SK-MEL-5 (cell line): ENCODE results near the gene RPEL1. TPM values are rescaled to one million over a fixed set of nuclear protein-coding genes. Genes with fewer than 3 reads are reported as not detected.
"Not testable (repeated sequence)": the region's sequence is repeated elsewhere in the genome, so short reads cannot be mapped to it uniquely, and the experiment has no call there.

Experiments
- DNase-seq: peaks from one replicate; pipeline ENCODE4 v3.0.0-alpha.2; 2016; ENCODE audit warnings: low read depth, low spot score
- in situ Hi-C: cut with HindIII; loops from 2 replicates; pipeline ENCODE4 v1.10.0; 2016; ENCODE audit warnings: low sequenced_read_pairs, high pct_unique_total_duplicates, low pct_unique_long_range_greater_than_20kb
- total RNA-seq: library from RNA; depleted of rRNA; stranded (reverse); fragments of >200 nt; shearing (Covaris generic); gene quantifications from 2 replicates; pipeline ENCODE4 v1.2.3, GENCODE V29; 2014

Gene RPEL1
- total RNA-seq, 1 experiment from 2014 or later, result not detected

GRCh38 chr10:103227416-103227815, 18.3 kb upstream of the RPEL1 start:
- no peak for DNase-seq
- in situ Hi-C loops, result no loop called here

DNA sequence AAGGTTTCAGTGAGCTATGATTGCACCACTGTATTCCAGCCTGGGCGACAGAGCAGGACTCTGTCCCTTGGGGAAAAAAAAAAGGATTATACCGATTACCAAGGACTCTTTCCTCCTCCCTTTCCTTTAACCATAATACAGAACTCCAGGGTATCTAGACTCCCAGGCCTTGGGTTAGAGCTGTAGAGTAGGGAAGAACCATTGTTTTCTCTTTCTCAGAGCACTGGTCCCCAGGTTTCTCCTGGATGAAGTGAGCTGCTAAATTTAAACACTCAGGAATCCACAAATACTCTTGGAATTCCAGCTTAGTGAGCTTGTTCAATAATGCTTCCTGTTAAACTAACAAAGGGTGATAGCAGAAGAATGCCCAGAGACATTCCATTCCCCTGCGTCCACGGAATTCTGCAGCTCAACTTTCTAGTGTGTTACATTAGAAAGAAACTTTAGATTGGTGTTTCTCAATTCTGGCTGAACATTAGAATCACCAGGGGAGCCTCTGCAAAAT, 14.6 kb upstream of the RPEL1 start:
- peak; percentile 46 for DNase-seq
- in situ Hi-C loops, result no loop called here

DNA sequence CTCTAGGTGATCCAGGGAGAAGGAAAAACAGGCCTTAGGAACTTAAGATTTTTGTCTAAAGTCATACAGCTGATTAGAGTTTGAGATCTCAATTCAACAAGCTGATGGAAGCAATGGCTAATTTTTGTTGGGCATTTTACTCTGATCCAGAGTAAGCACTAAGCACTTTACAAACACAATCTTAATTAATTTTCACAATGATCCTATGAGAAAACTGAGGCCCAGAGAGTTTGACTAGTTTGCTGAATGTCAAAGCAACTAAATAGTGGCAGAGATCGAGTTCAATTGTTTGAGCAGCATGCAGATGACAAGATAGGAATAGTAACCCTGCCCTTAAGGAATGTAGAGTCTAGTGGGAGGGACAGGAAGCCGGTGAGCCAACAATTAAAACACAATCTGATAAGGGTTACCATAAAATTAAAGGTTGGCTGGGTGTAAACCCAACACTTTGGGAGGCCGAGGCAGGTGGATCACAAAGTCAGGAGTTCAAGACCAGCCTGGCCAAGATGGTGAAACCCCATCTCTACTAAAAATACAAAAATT, 13.5 kb upstream of the RPEL1 start:
- DNase-seq, result no peak
- in situ Hi-C loops, result no loop called here

- no peak for DNase-seq
- in situ Hi-C loops, result no loop called here
Measured at GRCh38 chr10:103232772-103233488, 12.8 kb upstream of the RPEL1 start.

DNA sequence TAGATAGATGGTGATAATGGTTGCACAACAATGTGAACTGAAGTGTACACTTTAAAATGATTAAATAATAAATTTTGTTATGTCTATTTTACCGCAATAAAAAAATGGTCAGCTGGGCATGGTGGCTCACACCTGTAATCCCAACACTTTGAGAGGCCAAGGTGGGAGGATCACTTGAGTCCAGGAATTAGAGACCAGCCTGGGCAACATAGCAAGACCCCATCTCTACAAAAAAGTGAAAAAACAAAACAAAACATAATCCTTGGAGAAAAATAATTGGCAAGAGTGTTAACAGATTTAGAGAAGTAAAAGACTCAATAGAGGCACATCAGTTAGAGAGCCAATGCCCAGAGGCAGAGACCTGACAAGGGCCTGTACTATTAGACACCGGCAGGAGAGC, 9.9 kb upstream of the RPEL1 start:
- no peak for DNase-seq
- in situ Hi-C loops, result no loop called here

DNA sequence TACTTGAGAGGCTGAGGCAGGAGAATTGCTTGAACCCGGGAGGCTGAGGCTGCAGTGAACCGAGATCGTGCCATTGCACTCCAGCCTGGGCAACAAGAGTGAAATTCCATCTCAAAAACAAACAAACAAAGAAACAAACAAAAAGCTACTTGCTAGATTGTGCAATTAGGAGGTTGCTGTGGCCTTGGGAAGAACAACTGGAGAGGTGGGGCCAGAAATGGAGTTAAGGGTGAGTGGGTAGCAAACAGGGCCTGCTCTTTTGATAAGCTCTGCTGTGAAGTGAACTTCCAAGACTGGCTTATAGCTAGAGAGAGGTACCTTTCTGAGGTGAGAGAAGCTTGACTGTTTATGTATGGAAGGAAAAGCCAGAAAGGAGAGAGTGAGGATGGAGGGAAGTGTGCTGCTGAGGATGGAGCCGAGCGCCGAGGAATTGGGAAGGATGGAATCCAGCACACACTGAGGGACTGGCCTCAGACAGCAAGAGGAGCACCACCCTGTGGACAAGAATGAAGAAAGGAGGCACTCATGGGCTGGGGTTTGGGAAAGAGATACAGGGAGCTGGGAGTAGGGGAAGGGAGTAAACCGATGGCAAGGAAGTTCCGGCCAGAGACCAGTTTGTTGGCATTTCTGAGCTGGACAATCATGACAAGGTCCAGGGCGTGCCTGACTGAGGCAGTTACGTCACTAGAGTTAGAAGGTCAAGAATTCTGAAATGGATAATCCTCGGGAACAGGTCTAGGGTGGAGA, 7.0 kb upstream of the RPEL1 start:
- peak; percentile 70 for DNase-seq
- in situ Hi-C loops, result no loop called here

- in situ Hi-C loops, result no loop called here
Measured at GRCh38 chr10:103241262-103242011, 4.2 kb upstream of the RPEL1 start.

DNA sequence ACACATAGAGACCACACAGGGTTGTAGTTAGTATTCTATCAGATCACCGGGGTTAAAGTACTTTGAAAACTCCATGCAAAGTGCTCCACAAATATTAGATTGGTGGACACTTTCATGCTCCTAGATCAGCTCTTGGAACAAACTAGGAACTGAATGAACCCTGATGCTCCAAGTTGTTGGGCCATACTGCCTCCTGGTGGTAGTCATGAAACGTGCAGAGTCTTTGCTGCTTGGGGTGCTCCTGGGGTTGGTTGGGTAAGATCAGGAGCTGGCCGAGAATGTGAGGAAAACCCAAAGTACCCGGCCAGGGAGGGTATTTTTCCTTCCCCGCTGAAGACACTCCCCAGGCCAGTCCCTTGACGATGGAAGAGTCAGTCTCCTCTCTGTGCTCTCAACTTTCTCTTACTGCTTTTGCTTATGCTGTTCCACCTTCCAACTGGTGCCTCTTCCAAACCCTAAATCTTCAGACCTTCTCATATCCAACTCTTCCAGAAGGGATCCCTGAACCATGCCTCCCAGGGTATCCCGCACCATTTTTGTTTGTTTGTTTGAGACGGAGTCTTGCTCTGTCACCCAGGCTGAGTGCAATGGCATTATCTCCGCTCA, 918 bp upstream of the RPEL1 start:
- in situ Hi-C loops, result no loop called here
- peak; percentile 82 for DNase-seq

More at GRCh38 chr10:103241262-103242011, 4.2 kb upstream of the RPEL1 start:
- no peak for DNase-seq

- DNase-seq, result peak; percentile 19
- in situ Hi-C loops, result no loop called here
Measured at GRCh38 chr10:103246324-103246723, 637 bp downstream of the RPEL1 start.

- in situ Hi-C loops, result no loop called here
- no peak for DNase-seq
Measured at GRCh38 chr10:103254113-103254512, 8.4 kb downstream of the RPEL1 start.

GRCh38 chr10:103254538-103255325, 9.0 kb downstream of the RPEL1 start:
- DNase-seq, result no peak
- in situ Hi-C loops, result no loop called here

- DNase-seq, result no peak
- in situ Hi-C loops, result no loop called here
Measured at GRCh38 chr10:103256613-103257012, 10.9 kb downstream of the RPEL1 start.

GRCh38 chr10:103257812-103258211, 12.1 kb downstream of the RPEL1 start:
- no peak for DNase-seq
- in situ Hi-C loops, result no loop called here

DNA sequence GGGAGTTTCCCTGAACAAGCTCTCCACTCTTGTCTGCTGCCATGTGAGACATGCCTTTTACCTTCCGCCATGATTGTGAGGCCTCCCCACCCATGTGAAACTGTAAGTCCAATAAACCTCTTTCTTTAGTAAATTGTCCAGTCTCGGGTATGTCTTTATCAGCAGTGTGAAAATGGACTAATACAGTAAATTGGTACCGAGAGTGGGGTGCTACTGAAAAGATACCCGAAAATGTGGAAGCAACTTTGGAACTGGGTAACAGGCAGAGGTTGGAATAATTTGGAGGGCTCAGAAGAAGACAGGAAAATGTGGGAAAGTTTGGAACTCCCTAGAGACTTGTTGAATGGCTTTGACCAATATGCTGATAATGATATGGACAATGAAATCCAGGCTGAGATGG, 13.2 kb downstream of the RPEL1 start:
- DNase-seq, in situ Hi-C loops: not testable (repeated sequence)

- in situ Hi-C loops, result no loop called here
- DNase-seq, result no peak
Measured at GRCh38 chr10:103259989-103260388, 14.3 kb downstream of the RPEL1 start.

DNA sequence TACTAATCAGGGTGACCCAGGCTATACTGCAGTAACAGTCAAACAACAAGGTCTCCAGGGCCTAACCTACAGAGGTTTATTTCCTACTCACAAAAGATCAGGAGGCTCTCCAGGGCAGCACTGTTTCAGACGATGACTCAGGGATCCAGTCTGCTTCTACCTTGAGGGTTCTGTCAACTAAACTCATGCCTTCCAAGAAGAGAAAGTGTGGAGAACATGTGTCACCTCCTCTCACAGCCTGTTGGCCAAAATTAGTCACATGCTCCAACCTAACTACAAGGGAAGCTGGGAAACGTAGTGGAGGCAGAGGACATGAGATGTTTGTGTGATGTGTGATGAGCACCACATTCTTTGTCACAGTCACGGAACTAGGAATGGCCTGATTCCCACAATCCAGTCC, 16.5 kb downstream of the RPEL1 start:
- DNase-seq, result no peak
- in situ Hi-C loops, result no loop called here
